Prostate gland (tissue), 2 donors: ENCODE measurements around the gene GPR183.

Source experiments
- CTCF ChIP-seq, 4 experiments: fragments of 200-600 bp in 2 of 4; fragments of 450-650 bp in 2 of 4; sonication (generic) in 2 of 4; IDR thresholded peaks; 1 replicate in 3 of 4; 2 replicates in 1 of 4; pipeline ENCODE4 v1.5.1; 2016 to 2019; ENCODE audit warnings: antibody characterized with exemption in 4 of 4, mild to moderate bottlenecking in 2 of 4, moderate library complexity in 2 of 4
- POLR2A ChIP-seq: fragments of 450-650 bp; IDR thresholded peaks from one replicate; pipeline ENCODE4 v1.6.1; 2016; ENCODE audit warnings: antibody characterized with exemption, mild to moderate bottlenecking
- POLR2AphosphoS5 ChIP-seq: sonication (generic); formaldehyde crosslinking; IDR thresholded peaks from one replicate; pipeline ENCODE4 v1.6.1; 2017; ENCODE audit warnings: antibody characterized with exemption

GRCh38 chr13:99356012-99356261, 48.7 kb upstream of the GPR183 start:
- TF ChIP-seq CTCF (IDR thresholded peaks at IDR 0.05) (no peak), POLR2A (no peak), POLR2AphosphoS5 (no peak)
